Measurements from ENCODE around the gene PRRC1. TPM values are rescaled to one million over a fixed set of nuclear protein-coding genes. Genes with fewer than 3 reads are reported as not detected.

The PRRC1 gene
- total and polyA plus RNA-seq, 2 experiments from 2014 or later: 64.7 to 70.7 TPM

DNA sequence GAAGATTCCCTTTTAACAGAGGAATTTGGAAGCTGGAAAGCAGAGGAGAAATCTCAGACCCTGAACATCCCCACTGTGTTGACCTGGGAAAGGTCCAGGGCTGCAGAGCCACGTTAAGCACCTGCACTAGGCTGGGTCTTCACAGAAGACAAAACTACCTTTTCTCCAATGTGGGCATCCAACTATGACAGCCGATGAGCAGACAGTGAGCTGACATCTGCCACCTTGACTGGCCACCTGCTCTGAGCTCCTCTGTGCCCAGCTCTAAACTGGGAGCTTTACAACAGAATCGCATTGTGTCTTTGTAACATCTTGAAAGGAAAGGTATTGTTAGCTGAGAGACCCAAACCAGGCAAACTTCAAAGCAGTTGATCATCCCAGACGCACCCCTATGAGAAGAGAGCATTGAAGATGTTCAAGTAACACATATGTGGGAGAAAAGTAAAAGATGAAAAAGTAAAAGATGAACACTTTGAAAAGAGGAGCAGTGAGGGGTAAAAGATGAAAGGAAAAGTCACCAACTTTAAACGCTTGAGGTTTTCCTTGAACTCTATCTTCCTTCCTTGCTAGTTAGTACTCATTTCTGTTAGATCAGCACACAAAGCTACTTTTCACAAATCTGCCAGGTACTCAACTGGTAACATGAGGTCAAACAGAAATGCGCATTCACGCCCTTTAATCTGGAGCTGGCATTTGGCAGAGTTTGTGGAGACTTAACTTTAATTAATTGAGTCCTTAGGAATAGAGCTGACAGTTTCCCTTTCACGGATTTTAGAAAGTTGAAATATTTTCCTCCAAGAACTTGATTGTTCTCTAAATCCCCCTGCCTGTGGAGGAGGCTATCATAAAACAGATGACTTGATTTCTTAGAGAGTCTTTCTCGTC, 78.3 kb downstream of the PRRC1 start:
- no peaks in the 10 kb centered on the region for H3K36me3 Mint-ChIP-seq (ENCODE audit: low read depth)
- TF ChIP-seq ZNF114 (CRISPR knock-in tag; IDR thresholded peaks at IDR 0.05) (no peak), STAT1 (IDR thresholded peaks at IDR 0.05; ENCODE audit: unreplicated experiment) (no peak)
- H2AFZ ChIP-seq: peak overlapping the region; percentile 87
- no peak overlapping the region for H3K4me3 ChIP-seq
- no peaks in the 10 kb centered on the region for H3K36me3 ChIP-seq (ENCODE audit: insufficient read depth)
- no peaks in the 10 kb centered on the region for H3F3A ChIP-seq (replicated peaks; ENCODE audit: low read depth)
- ATAC-seq (no peak), DNase-seq (ENCODE audit: low spot score) (no peak)
- peaks cover 5% of the 10 kb centered on the region; the same call in 2 of the 3 replicates for H3K4me1 Mint-ChIP-seq
- no peaks in the 10 kb centered on the region for H3K27me3 ChIP-seq (ENCODE audit: insufficient read depth)
- peaks cover 6% of the 10 kb centered on the region; the same call in 1 of the 2 replicates for H3K9me2 ChIP-seq (ENCODE audit: insufficient read depth)
- H4K20me1 ChIP-seq (replicated peaks; ENCODE audit: insufficient read depth): no peaks in the 10 kb centered on the region
- no peaks in the 10 kb centered on the region for H3K9me3 Mint-ChIP-seq
- H3K4me3 Mint-ChIP-seq: no peak overlapping the region
- H3K27me3 Mint-ChIP-seq (ENCODE audit: insufficient read depth, low read depth, poor library complexity): peaks cover 3% of the 10 kb centered on the region
- H3K79me2 ChIP-seq (replicated peaks; ENCODE audit: insufficient read depth): no peaks in the 10 kb centered on the region
- peaks cover 1% of the 10 kb centered on the region for H3K4me1 ChIP-seq (ENCODE audit: insufficient read depth)
- H3K27ac Mint-ChIP-seq: no peak overlapping the region
- H3K27ac ChIP-seq (ENCODE audit: low read depth): no peak overlapping the region
- no peak overlapping the region for H3K4me2 ChIP-seq

DNA sequence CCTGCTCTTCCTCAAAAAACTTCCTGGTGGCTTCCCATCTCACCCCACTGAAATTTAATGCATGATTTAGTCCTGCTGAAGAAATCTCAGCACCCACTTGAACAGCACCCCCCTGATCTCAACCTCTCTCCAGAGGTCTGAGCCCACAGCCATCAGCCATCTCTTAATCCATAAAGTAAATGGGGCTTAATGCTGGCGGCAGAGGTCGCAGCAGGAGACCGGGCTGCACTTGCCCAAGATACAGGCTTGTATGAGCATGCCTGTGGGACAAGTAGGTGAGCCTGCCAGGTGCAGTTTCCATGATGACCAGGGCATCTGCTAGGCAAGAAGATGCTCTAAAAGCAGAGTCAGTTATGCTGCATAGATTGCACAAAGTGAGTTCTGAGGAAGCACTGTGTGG, 79.1 kb downstream of the PRRC1 start:
- H3K9me3 Mint-ChIP-seq: no peaks in the 10 kb centered on the region
- DNase-seq (ENCODE audit: low spot score): no peak
- no peak for ATAC-seq
- H3K9me2 ChIP-seq (ENCODE audit: insufficient read depth): peaks cover 7% of the 10 kb centered on the region; the same call in 1 of the 2 replicates
- H3K4me3 ChIP-seq: no peak overlapping the region
- peaks cover 3% of the 10 kb centered on the region for H3K27me3 Mint-ChIP-seq (ENCODE audit: insufficient read depth, low read depth, poor library complexity)
- H4K20me1 ChIP-seq (replicated peaks; ENCODE audit: insufficient read depth): no peaks in the 10 kb centered on the region
- H3K79me2 ChIP-seq (replicated peaks; ENCODE audit: insufficient read depth): no peaks in the 10 kb centered on the region
- H3K27me3 ChIP-seq (ENCODE audit: insufficient read depth): no peaks in the 10 kb centered on the region
- no peaks in the 10 kb centered on the region for H3F3A ChIP-seq (replicated peaks; ENCODE audit: low read depth)
- H3K4me1 Mint-ChIP-seq: peaks cover 4% of the 10 kb centered on the region; the same call in 2 of the 3 replicates
- H3K27ac Mint-ChIP-seq: no peak overlapping the region
- H3K36me3 ChIP-seq (ENCODE audit: insufficient read depth): no peaks in the 10 kb centered on the region
- no peak overlapping the region for H3K27ac ChIP-seq (ENCODE audit: low read depth)
- peak overlapping the region; percentile 87 for H2AFZ ChIP-seq
- H3K4me1 ChIP-seq (ENCODE audit: insufficient read depth): no peaks in the 10 kb centered on the region
- no peak overlapping the region for H3K4me2 ChIP-seq
- H3K36me3 Mint-ChIP-seq (ENCODE audit: low read depth): no peaks in the 10 kb centered on the region
- no peak overlapping the region for H3K4me3 Mint-ChIP-seq
- no peak for TF ChIP-seq JUNB (IDR thresholded peaks at IDR 0.05; ENCODE audit: unreplicated experiment)
- TF ChIP-seq ZNF114 (CRISPR knock-in tag; IDR thresholded peaks at IDR 0.05): no peak
- TF ChIP-seq, protein P1, sequence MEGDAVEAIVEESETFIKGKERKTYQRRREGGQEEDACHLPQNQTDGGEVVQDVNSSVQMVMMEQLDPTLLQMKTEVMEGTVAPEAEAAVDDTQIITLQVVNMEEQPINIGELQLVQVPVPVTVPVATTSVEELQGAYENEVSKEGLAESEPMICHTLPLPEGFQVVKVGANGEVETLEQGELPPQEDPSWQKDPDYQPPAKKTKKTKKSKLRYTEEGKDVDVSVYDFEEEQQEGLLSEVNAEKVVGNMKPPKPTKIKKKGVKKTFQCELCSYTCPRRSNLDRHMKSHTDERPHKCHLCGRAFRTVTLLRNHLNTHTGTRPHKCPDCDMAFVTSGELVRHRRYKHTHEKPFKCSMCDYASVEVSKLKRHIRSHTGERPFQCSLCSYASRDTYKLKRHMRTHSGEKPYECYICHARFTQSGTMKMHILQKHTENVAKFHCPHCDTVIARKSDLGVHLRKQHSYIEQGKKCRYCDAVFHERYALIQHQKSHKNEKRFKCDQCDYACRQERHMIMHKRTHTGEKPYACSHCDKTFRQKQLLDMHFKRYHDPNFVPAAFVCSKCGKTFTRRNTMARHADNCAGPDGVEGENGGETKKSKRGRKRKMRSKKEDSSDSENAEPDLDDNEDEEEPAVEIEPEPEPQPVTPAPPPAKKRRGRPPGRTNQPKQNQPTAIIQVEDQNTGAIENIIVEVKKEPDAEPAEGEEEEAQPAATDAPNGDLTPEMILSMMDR (conservative IDR thresholded peaks at IDR 0.05; ENCODE audit: low read depth in 2 of 2): no peak
- TF ChIP-seq, protein P2, sequence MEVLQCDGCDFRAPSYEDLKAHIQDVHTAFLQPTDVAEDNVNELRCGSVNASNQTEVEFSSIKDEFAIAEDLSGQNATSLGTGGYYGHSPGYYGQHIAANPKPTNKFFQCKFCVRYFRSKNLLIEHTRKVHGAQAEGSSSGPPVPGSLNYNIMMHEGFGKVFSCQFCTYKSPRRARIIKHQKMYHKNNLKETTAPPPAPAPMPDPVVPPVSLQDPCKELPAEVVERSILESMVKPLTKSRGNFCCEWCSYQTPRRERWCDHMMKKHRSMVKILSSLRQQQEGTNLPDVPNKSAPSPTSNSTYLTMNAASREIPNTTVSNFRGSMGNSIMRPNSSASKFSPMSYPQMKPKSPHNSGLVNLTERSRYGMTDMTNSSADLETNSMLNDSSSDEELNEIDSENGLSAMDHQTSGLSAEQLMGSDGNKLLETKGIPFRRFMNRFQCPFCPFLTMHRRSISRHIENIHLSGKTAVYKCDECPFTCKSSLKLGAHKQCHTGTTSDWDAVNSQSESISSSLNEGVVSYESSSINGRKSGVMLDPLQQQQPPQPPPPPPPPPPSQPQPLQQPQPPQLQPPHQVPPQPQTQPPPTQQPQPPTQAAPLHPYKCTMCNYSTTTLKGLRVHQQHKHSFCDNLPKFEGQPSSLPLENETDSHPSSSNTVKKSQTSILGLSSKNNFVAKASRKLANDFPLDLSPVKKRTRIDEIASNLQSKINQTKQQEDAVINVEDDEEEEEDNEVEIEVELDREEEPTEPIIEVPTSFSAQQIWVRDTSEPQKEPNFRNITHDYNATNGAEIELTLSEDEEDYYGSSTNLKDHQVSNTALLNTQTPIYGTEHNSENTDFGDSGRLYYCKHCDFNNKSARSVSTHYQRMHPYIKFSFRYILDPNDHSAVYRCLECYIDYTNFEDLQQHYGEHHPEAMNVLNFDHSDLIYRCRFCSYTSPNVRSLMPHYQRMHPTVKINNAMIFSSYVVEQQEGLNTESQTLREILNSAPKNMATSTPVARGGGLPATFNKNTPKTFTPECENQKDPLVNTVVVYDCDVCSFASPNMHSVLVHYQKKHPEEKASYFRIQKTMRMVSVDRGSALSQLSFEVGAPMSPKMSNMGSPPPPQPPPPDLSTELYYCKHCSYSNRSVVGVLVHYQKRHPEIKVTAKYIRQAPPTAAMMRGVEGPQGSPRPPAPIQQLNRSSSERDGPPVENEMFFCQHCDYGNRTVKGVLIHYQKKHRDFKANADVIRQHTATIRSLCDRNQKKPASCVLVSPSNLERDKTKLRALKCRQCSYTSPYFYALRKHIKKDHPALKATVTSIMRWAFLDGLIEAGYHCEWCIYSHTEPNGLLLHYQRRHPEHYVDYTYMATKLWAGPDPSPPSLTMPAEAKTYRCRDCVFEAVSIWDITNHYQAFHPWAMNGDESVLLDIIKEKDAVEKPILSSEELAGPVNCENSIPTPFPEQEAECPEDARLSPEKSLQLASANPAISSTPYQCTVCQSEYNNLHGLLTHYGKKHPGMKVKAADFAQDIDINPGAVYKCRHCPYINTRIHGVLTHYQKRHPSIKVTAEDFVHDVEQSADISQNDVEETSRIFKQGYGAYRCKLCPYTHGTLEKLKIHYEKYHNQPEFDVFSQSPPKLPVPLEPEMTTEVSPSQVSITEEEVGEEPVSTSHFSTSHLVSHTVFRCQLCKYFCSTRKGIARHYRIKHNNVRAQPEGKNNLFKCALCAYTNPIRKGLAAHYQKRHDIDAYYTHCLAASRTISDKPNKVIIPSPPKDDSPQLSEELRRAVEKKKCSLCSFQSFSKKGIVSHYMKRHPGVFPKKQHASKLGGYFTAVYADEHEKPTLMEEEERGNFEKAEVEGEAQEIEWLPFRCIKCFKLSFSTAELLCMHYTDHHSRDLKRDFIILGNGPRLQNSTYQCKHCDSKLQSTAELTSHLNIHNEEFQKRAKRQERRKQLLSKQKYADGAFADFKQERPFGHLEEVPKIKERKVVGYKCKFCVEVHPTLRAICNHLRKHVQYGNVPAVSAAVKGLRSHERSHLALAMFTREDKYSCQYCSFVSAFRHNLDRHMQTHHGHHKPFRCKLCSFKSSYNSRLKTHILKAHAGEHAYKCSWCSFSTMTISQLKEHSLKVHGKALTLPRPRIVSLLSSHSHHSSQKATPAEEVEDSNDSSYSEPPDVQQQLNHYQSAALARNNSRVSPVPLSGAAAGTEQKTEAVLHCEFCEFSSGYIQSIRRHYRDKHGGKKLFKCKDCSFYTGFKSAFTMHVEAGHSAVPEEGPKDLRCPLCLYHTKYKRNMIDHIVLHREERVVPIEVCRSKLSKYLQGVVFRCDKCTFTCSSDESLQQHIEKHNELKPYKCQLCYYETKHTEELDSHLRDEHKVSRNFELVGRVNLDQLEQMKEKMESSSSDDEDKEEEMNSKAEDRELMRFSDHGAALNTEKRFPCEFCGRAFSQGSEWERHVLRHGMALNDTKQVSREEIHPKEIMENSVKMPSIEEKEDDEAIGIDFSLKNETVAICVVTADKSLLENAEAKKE (CRISPR knock-in tag; IDR thresholded peaks at IDR 0.05): no peak
- no peak for TF ChIP-seq CREB1 (CRISPR knock-in tag; IDR thresholded peaks at IDR 0.05; ENCODE audit: low read depth)
- TF ChIP-seq, protein P3, sequence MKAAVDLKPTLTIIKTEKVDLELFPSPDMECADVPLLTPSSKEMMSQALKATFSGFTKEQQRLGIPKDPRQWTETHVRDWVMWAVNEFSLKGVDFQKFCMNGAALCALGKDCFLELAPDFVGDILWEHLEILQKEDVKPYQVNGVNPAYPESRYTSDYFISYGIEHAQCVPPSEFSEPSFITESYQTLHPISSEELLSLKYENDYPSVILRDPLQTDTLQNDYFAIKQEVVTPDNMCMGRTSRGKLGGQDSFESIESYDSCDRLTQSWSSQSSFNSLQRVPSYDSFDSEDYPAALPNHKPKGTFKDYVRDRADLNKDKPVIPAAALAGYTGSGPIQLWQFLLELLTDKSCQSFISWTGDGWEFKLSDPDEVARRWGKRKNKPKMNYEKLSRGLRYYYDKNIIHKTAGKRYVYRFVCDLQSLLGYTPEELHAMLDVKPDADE (IDR thresholded peaks at IDR 0.05): no peak
- no peak for TF ChIP-seq POLR2AphosphoS5 (IDR thresholded peaks at IDR 0.05; ENCODE audit: low read depth)
- no peak for TF ChIP-seq ZNF331 (CRISPR knock-in tag; IDR thresholded peaks at IDR 0.05; ENCODE audit: low read depth)
